Esophagus muscularis mucosa (tissue), 3 donors: ENCODE measurements around the gene HS1BP3.

Source experiments
- POLR2A ChIP-seq: fragments of 450-650 bp; IDR thresholded peaks from one replicate; pipeline ENCODE4 v1.6.1; 2017; ENCODE audit warnings: antibody characterized with exemption, moderate library complexity, mild to moderate bottlenecking, low read depth
- POLR2AphosphoS5 ChIP-seq, 2 donors: sonication (generic); formaldehyde crosslinking; IDR thresholded peaks; one replicate each; pipeline ENCODE4 v1.6.1; 2017; ENCODE audit warnings: antibody characterized with exemption in 2 of 2
- TF ChIP-seq, protein P1 (sequence below), 3 experiments: fragments of 200-600 bp in 2 of 3; fragments of 450-650 bp in 1 of 3; sonication (generic) in 2 of 3; IDR thresholded peaks; one replicate each; pipeline ENCODE4 v1.5.1; 2017 to 2019; ENCODE audit warnings: antibody characterized with exemption in 3 of 3, mild to moderate bottlenecking in 2 of 3, moderate library complexity in 1 of 3

DNA sequence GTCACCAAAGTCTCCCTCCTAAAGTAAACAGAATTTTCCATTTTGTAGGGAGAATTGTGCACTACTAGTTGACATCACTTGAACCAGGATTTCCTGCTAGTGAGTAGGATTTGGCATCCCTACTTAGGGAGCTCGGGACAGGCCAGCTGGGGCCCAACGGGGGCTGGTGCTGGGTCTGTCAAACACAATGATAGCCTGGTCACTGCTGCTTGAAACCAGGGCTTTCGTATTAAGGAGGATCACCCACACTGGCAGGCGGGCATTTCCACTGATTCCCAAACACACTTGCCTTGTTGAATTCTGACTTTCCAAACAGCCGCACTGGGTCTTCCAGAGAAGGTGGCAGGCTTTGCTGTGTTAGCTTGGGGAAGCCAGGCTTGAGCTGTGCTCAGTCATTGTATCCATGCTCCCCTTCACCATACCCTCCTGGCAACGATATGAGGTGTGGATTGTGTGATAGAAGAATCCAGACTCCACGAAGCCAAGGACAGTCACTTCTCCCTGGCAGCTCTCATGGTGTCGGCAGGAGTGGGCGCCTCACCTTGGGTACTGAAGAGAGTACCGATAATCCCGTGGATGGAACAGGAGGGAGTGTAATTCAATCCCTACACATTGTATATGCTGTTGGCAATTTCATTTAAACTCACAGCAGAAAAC is 23.5 kb upstream of the HS1BP3 start:
- TF ChIP-seq, protein P1, sequence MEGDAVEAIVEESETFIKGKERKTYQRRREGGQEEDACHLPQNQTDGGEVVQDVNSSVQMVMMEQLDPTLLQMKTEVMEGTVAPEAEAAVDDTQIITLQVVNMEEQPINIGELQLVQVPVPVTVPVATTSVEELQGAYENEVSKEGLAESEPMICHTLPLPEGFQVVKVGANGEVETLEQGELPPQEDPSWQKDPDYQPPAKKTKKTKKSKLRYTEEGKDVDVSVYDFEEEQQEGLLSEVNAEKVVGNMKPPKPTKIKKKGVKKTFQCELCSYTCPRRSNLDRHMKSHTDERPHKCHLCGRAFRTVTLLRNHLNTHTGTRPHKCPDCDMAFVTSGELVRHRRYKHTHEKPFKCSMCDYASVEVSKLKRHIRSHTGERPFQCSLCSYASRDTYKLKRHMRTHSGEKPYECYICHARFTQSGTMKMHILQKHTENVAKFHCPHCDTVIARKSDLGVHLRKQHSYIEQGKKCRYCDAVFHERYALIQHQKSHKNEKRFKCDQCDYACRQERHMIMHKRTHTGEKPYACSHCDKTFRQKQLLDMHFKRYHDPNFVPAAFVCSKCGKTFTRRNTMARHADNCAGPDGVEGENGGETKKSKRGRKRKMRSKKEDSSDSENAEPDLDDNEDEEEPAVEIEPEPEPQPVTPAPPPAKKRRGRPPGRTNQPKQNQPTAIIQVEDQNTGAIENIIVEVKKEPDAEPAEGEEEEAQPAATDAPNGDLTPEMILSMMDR (IDR thresholded peaks at IDR 0.05) = no peak
- no peak for TF ChIP-seq POLR2AphosphoS5 (IDR thresholded peaks at IDR 0.05)
- TF ChIP-seq POLR2A = no peak
